ENCODE measurements around the gene USP30.
A peak's percentile ranks its signal among the peaks of the same experiment; 100 is the strongest.

The USP30 gene

GRCh38 chr12:109098183-109098604, 45.8 kb downstream of the USP30 start:
- DNase-seq, result peak in 1 of 2 experiments; percentile 46

GRCh38 chr12:109098651-109099050, 46.3 kb downstream of the USP30 start:
- DNase-seq, result no peak

GRCh38 chr12:109099431-109100020, 47.1 kb downstream of the USP30 start:
- DNase-seq, result no peak

GRCh38 chr12:109100741-109101140, 48.4 kb downstream of the USP30 start:
- DNase-seq, result no peak

- DNase-seq, result no peak
These were observed 50.1 kb downstream of the USP30 start for GRCh38 chr12:109102491-109102890.

GRCh38 chr12:109105176-109105575, 52.8 kb downstream of the USP30 start:
- DNase-seq, result no peak

DNA sequence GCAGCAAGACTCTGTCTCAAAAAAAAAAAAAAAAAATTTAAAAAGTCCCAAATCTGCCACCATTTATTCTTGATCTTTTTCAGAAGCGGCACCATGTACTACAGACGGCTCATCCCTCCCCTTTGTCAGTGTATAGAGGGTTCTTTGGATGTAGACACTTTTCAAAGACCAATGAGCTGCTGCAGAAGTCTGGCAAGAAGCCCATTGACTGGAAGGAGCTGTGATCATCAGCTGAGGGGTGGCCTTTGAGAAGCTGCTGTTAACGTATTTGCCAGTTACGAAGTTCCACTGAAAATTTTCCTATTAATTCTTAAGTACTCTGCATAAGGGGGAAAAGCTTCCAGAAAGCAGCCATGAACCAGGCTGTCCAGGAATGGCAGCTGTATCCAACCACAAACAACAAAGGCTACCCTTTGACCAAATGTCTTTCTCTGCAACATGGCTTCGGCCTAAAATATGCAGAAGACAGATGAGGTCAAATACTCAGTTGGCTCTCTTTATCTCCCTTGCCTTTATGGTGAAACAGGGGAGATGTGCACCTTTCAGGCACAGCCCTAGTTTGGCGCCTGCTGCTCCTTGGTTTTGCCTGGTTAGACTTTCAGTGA, 57.5 kb downstream of the USP30 start:
- no peak for DNase-seq

- no peak for DNase-seq
These were observed 58.7 kb downstream of the USP30 start for GRCh38 chr12:109110988-109111495.

DNA sequence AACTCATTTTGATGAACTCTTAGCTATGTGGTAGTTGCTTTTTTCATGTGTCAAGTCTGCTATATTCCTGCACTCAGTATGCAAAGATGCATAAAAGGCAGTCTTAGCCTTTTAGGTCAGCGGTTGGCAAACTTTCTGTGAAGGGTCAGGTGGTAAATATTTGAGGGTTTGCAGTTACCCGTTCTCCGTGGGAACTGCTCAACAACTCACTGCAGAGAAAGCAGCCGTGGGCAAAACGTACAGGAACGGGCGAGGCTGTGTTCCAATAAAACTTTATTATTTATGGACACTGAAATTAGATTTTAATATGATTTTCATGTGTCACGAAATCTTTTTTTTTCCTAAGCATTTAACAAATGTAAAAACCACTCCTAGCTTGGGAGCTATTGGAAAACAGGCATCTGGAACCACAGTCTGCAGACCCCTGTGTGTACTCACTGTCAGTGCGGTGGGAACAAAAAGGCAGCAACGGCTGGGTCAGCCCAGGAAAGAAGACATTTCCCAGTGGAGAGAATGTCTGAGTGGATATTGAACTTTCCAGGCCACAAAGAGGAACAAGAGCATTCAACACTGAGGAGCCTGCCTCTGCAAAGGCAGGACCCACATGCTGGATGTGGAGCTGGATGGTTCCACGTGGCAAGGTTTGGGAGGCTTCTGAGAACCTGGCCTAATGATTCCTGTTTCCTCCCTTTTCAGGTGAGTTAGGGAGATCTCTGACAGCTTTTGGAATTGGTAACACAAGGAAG, 60.5 kb downstream of the USP30 start:
- no peak for DNase-seq

GRCh38 chr12:109113661-109114321, 61.4 kb downstream of the USP30 start:
- DNase-seq, result no peak

DNA sequence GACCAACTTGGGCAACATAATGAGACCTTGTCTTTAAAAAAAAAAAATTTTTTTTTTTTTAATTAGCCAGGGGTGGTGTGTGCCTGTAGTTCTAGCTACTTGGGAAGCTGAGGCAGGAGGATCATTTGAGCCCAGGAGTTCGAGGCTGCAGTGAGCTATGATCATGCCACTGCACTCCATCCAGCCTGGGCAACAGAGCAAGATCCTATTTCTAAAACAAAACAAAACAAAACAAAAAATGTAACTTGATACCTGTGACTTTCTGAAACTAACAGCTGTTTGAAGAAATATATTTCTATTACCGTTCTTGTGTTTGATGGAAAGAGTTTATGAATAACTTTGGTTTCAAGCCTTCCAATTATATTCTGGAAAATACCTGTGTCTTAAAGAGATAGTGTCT, 62.3 kb downstream of the USP30 start:
- no peak for DNase-seq

- no peak for DNase-seq
These were observed 63.0 kb downstream of the USP30 start for GRCh38 chr12:109115404-109115757.

DNA sequence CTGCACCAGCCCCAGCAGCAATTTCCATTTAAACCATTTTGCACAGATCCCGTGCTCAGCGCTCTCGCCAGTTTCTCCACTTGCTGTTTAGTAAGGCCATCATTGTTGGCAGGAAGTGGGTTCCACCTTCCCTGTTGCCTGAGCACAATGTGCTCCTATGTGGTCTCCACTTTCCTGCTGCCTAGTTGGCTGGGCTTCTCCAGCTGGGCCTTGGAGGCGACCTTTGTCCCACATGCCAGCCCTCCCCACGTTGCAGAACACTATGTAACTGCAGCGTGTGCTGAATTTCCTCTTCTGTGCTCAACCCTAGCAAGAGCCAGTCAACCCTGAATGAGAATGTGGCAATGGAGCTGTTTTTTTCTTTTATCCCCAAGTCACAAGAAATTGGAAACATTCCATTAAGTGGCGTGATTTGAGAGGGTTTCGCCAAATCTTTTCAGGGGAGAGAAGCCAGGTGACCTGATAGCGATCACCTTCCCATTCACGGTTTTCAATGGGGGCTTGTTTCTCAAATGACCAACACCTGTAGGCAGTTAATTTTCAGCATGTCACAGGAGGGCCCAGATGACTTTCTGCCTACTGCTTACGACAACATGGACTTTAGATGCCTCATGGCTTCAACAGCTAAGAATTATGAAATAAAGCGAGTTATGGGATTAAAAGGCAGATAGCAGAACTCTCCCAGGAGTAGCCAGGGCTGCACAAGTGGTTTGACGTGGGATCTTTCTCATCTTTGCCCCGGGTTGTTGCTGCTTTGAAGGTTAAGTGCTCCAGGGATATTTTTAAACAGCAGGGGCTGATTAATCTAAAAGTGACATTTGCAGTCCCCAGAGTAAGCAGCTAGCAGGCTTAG, 63.6 kb downstream of the USP30 start, which contains the start of gene ACACB:
TSS of gene ACACB (plus strand) at position 830 of the 853 bp plus-strand sequence. CDS start 22,819 bp downstream, outside the sequence.
- DNase-seq, result no peak

DNA sequence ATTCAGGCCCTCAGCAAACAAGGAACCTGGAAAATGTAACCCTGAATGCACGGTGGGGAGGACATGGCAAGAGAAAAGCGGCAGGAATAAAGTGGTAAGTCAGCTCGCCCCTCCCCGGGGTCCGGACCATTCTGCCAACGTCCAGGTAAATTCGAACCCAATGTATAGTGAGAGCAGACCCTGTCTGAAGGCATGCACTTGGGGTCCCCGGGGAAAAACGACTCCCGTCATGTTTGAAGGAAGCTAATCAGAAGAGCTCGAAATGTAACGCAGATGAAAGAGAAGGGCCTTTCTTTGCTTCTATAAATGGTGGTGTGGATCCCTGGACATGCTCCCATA, 64.2 kb downstream of the USP30 start:
- no peak for DNase-seq

GRCh38 chr12:109120095-109120494, 67.7 kb downstream of the USP30 start:
- DNase-seq, result no peak

- DNase-seq, result no peak
These were observed 68.2 kb downstream of the USP30 start for GRCh38 chr12:109120557-109120956.

GRCh38 chr12:109121346-109121880, 69.0 kb downstream of the USP30 start:
- no peak for DNase-seq

GRCh38 chr12:109124878-109125648, 72.7 kb downstream of the USP30 start:
- DNase-seq, result no peak

DNA sequence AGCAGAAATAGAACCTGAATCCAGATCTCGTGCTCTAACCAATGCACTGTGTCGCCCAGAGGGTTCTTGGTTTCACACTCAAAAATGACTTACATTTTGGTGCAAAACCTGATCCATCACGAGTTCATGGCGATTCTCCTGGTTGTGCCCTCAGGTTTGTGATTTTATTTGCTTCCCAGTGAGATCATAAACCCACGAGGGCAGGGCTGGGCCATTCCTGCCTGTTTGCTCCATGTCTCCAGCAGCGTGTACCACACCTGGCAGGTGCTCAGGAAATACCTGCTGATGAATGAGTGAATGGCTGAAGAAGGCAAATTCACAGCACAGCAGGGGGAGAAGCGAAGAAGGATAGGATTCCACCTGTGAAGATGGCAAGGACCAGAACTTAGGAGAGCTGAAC, 73.4 kb downstream of the USP30 start:
- no peak for DNase-seq

- DNase-seq, result no peak
These were observed 74.4 kb downstream of the USP30 start for GRCh38 chr12:109126784-109127183.

DNA sequence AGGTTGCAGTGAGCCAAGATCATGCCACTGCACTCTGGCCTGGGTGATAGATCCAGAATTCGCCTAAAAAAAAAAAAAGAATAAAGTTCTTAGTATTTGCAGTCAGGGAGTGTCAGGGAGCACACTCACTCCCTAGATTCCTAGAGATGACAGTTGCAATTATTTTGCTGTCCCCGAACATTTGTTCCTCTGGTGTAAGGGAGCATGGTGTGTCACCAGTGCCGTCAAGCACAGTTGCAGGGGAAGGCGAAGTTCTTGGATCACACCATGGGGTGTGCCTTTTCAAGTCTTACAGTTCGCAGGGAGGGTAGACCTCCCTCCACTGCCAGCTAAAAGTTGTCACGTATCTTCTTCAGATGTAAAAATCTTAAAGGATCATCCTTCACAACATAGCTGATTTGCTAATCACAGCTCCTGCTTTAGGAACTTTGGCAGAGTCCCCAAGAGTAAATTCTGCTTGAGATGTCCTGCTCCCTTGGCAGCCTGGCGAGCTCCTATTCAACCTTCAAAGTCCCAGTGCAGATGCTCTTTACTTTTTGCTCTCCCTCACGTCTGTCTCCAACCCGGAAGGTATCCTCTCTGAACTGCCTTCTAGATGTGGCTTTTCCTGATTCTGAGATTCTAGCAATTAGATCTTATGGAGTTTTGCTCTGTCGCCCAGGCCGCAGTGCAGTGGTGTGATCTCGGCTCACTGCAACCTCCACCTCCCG, 75.3 kb downstream of the USP30 start:
- DNase-seq, result no peak
